ENCODE measurements around the gene FGR. TPM values are rescaled to one million over a fixed set of nuclear protein-coding genes. Genes with fewer than 3 reads are reported as not detected.
A peak's percentile ranks its signal among the peaks of the same experiment; 100 is the strongest.

FGR gene
- total and polyA plus RNA-seq, 2 experiments from 2014 or later = 0.53 to 0.56 TPM

GRCh38 chr1:27662261-27662660 lies 27.3 kb upstream of the FGR start:
- ATAC-seq = no peak
- no peak overlapping the region for H3K4me3 Mint-ChIP-seq

More at GRCh38 chr1:27662261-27662660, 27.3 kb upstream of the FGR start:
- peaks cover 33% of the 10 kb centered on the region for H3K4me1 Mint-ChIP-seq
- H4K20me1 ChIP-seq (replicated peaks; ENCODE audit: insufficient read depth) = no peaks in the 10 kb centered on the region
- H3K27ac Mint-ChIP-seq = no peak overlapping the region
- no peak overlapping the region for H3K27ac ChIP-seq (ENCODE audit: low read depth)
- peaks cover 8% of the 10 kb centered on the region; the same call in 1 of the 2 replicates for H3K27me3 ChIP-seq (ENCODE audit: insufficient read depth)
- no peaks in the 10 kb centered on the region for H3K36me3 ChIP-seq (ENCODE audit: insufficient read depth)
- peaks cover 14% of the 10 kb centered on the region for H3K27me3 Mint-ChIP-seq (ENCODE audit: insufficient read depth, low read depth, poor library complexity)
- H3K79me2 ChIP-seq (replicated peaks; ENCODE audit: insufficient read depth) = no peaks in the 10 kb centered on the region
- DNase-seq (ENCODE audit: low spot score) = no peak
- 0 out of 2 replicates have a peak, but pooled peaks cover 15% of the 10 kb centered on the region for H3F3A ChIP-seq (replicated peaks; ENCODE audit: low read depth)
- no peaks in the 10 kb centered on the region; the same call in 2 of the 3 replicates for H3K36me3 Mint-ChIP-seq (ENCODE audit: low read depth)
- H3K9me2 ChIP-seq (ENCODE audit: insufficient read depth) = no peaks in the 10 kb centered on the region
- TF ChIP-seq ZNF331 (CRISPR knock-in tag; IDR thresholded peaks at IDR 0.05; ENCODE audit: low read depth) (no peak), EZH2 (IDR thresholded peaks at IDR 0.05; ENCODE audit: low read depth, unreplicated experiment) (no peak), CREB1 (CRISPR knock-in tag; IDR thresholded peaks at IDR 0.05; ENCODE audit: low read depth) (no peak), JUNB (IDR thresholded peaks at IDR 0.05; ENCODE audit: unreplicated experiment) (no peak), ZNF114 (CRISPR knock-in tag; IDR thresholded peaks at IDR 0.05) (no peak), EZH2phosphoT487 (IDR thresholded peaks at IDR 0.05; ENCODE audit: unreplicated experiment) (no peak), STAT1 (IDR thresholded peaks at IDR 0.05; ENCODE audit: unreplicated experiment) (no peak), CTCF (conservative IDR thresholded peaks at IDR 0.05; ENCODE audit: low read depth in 2 of 2) (no peak), ZNF462 (CRISPR knock-in tag; IDR thresholded peaks at IDR 0.05) (no peak), POLR2AphosphoS5 (IDR thresholded peaks at IDR 0.05; ENCODE audit: low read depth) (no peak), NANOG (IDR thresholded peaks at IDR 0.05; ENCODE audit: borderline replicate concordance) (no peak), REST (IDR thresholded peaks at IDR 0.05; ENCODE audit: unreplicated experiment) (no peak), ETS1 (IDR thresholded peaks at IDR 0.05) (no peak)
- peak overlapping the region; percentile 84 for H2AFZ ChIP-seq
- H3K4me2 ChIP-seq = peak overlapping the region; percentile 63
- H3K9me3 Mint-ChIP-seq = no peaks in the 10 kb centered on the region
- peaks cover 17% of the 10 kb centered on the region for H3K4me1 ChIP-seq (ENCODE audit: insufficient read depth)
- H3K4me3 ChIP-seq = peak overlapping the region; percentile 31; the same call in 1 of the 2 replicates

Measured in GM23338 (cell line).